ENCODE data around the gene FLACC1.

The FLACC1 gene

DNA sequence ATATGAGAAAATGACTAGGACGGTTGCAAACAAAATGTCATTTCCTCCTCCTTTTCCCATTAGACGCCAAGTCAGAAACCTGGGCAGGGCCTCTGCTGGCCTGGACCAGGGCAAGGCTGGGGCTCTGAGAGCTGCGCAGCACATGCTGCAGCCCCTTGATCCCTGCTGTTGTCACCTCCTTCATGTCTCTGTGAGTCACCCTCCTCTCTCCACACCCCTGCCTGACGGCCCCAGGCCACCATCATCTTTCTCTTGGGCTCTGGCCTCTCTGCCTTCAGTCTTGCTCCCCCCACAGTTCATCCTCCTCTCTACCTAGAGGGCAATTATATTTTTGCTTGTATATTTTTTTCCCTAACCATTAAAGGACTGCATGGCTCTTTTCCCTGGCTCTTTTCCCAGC, 10.0 kb downstream of the FLACC1 start:
- Histone ChIP-seq H3K9me3 (no peaks in the 10 kb centered on the region), H3K36me3 (no peaks in the 10 kb centered on the region), H3K4me1 (ENCODE audit: control insufficient read depth in 1 of 2, insufficient read depth in 1 of 2, low read depth in 1 of 2, low read length in 1 of 2) (no peaks in the 10 kb centered on the region), H3K27ac (no peak overlapping the region), H3K27me3 (no peaks in the 10 kb centered on the region), H3K4me3 (ENCODE audit: low read depth in 1 of 2, low read length in 1 of 2) (no peak overlapping the region)
- TF ChIP-seq, protein P1, sequence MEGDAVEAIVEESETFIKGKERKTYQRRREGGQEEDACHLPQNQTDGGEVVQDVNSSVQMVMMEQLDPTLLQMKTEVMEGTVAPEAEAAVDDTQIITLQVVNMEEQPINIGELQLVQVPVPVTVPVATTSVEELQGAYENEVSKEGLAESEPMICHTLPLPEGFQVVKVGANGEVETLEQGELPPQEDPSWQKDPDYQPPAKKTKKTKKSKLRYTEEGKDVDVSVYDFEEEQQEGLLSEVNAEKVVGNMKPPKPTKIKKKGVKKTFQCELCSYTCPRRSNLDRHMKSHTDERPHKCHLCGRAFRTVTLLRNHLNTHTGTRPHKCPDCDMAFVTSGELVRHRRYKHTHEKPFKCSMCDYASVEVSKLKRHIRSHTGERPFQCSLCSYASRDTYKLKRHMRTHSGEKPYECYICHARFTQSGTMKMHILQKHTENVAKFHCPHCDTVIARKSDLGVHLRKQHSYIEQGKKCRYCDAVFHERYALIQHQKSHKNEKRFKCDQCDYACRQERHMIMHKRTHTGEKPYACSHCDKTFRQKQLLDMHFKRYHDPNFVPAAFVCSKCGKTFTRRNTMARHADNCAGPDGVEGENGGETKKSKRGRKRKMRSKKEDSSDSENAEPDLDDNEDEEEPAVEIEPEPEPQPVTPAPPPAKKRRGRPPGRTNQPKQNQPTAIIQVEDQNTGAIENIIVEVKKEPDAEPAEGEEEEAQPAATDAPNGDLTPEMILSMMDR (IDR thresholded peaks at IDR 0.05): no peak

DNA sequence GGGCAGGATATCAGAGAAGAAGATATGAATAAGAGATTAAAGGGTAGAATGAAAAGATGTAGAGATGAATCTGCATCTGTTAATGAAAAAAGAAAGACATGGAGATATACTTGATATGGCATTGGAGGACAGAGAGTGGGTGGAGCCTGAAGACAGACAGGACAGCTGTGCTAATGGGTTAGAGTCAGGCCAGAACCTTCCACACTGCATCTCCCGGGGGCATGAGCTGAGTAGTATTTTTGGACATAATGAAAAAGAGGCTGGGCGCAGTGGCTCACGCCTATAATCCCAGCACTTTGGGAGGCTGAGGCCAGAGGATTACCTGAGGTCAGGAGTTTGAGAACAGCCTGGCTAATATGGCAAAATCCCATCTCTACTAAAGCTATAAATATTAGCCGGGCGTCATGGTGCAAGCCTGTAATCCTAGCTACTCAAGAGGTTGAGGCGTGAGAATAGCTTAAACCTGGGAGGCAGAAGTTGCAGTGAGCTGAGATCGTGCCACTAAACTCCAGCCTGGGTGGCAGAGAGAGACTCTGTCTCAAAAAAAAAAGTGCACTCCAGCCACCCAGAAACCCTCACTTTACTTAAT, 11.4 kb downstream of the FLACC1 start:
- Histone ChIP-seq H3K4me1 (ENCODE audit: control insufficient read depth in 1 of 2, insufficient read depth in 1 of 2, low read depth in 1 of 2, low read length in 1 of 2) (no peaks in the 10 kb centered on the region), H3K27ac (no peak overlapping the region), H3K9me3 (no peaks in the 10 kb centered on the region), H3K36me3 (no peaks in the 10 kb centered on the region), H3K4me3 (ENCODE audit: low read depth in 1 of 2, low read length in 1 of 2) (no peak overlapping the region), H3K27me3 (no peaks in the 10 kb centered on the region)
- TF ChIP-seq, protein P1 (IDR thresholded peaks at IDR 0.05): no peak

DNA sequence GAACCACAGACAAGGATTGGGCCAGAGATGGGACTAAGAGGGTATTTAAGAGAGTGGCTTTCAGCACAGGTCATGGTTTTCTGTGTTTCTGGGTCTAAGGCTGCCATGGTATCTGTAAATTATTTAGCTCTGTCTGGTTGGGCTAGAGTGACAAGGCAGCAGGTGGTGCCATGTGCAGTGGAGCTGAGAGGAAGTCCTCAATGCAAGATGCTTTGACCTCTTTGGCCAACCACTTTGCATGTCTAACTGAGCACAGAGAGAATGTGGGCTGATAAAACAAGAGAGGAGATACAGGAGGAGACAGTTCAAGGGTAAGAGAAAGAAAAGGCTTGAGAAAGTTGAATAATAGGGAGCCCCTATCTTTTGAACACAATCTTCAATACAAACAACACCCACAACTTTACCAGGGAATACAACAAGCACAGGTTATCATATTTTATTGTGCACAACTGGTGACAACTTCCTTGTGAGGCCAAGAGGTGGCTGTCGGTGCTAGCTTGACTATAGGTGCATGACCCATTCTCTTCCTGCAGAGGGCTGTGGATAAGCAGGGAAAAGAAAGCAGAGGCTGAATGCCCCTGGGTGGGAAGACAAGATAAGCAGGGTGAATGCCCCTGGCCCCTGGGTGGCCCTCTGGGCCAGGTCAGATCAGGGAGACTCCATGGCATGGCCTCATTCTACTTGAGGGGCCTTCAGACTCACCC, 12.3 kb downstream of the FLACC1 start:
- TF ChIP-seq, protein P1 (IDR thresholded peaks at IDR 0.05): no peak
- no peaks in the 10 kb centered on the region for H3K4me1 ChIP-seq (ENCODE audit: control insufficient read depth in 1 of 2, insufficient read depth in 1 of 2, low read depth in 1 of 2, low read length in 1 of 2)
- no peak overlapping the region for H3K4me3 ChIP-seq (ENCODE audit: low read depth in 1 of 2, low read length in 1 of 2)
- H3K36me3 ChIP-seq: no peaks in the 10 kb centered on the region
- H3K27ac ChIP-seq: no peak overlapping the region
- no peaks in the 10 kb centered on the region for H3K9me3 ChIP-seq
- H3K27me3 ChIP-seq: no peaks in the 10 kb centered on the region

DNA sequence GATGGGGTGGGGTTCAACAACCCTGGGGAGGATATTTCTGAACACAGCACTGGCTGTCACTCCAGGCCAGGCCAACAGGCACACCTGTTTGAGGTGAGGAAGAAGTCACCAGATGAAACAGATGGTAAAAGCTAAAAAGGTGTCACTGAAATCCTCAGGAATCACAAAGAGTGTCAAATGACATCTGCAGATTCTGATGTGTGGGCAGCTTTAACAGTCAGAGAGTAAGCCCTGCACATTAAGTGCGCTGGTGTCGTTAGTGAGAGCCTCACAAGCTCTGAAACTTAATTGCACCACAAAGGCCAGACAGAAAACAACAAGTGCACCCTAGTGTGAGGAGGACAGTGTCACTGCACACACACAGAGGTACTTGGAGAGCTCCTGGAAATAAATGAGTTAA, 13.6 kb downstream of the FLACC1 start:
- TF ChIP-seq, protein P1 (IDR thresholded peaks at IDR 0.05): no peak
- H3K4me3 ChIP-seq (ENCODE audit: low read depth in 1 of 2, low read length in 1 of 2): no peak overlapping the region
- H3K27ac ChIP-seq: no peak overlapping the region
- no peaks in the 10 kb centered on the region for H3K36me3 ChIP-seq
- no peaks in the 10 kb centered on the region for H3K27me3 ChIP-seq
- H3K4me1 ChIP-seq (ENCODE audit: control insufficient read depth in 1 of 2, insufficient read depth in 1 of 2, low read depth in 1 of 2, low read length in 1 of 2): no peaks in the 10 kb centered on the region
- no peaks in the 10 kb centered on the region for H3K9me3 ChIP-seq

DNA sequence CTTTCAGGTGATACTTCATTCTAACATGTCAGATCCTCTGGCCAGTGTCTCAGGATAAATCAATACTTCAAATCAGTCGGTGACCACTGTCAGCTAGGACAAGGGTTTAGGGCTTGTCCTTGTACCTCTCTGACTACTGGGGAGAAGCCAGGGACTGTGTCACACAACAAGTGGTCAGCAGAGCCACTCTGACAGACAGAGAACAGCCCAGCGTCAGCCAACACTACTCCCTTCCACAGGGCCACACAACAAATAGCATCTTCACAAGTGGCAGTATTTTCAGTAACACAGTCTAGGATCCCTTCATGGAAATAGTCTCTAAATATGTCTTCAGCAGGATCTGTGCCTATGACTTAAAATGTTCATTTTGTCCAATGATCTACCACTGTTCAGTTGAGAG, 14.2 kb downstream of the FLACC1 start:
- Histone ChIP-seq H3K9me3 (no peaks in the 10 kb centered on the region), H3K4me1 (ENCODE audit: control insufficient read depth in 1 of 2, insufficient read depth in 1 of 2, low read depth in 1 of 2, low read length in 1 of 2) (no peaks in the 10 kb centered on the region), H3K27ac (no peak overlapping the region), H3K27me3 (no peaks in the 10 kb centered on the region), H3K36me3 (no peaks in the 10 kb centered on the region), H3K4me3 (ENCODE audit: low read depth in 1 of 2, low read length in 1 of 2) (no peak overlapping the region)
- TF ChIP-seq, protein P1 (IDR thresholded peaks at IDR 0.05): no peak

All from neutrophil (primary cell).